Retina (tissue), 1 donor: ENCODE data around the gene TRO.

Source experiments
- DNase-seq: peaks from one replicate; pipeline ENCODE4 v3.0.0-alpha.2; 2016

The TRO gene, protein sequence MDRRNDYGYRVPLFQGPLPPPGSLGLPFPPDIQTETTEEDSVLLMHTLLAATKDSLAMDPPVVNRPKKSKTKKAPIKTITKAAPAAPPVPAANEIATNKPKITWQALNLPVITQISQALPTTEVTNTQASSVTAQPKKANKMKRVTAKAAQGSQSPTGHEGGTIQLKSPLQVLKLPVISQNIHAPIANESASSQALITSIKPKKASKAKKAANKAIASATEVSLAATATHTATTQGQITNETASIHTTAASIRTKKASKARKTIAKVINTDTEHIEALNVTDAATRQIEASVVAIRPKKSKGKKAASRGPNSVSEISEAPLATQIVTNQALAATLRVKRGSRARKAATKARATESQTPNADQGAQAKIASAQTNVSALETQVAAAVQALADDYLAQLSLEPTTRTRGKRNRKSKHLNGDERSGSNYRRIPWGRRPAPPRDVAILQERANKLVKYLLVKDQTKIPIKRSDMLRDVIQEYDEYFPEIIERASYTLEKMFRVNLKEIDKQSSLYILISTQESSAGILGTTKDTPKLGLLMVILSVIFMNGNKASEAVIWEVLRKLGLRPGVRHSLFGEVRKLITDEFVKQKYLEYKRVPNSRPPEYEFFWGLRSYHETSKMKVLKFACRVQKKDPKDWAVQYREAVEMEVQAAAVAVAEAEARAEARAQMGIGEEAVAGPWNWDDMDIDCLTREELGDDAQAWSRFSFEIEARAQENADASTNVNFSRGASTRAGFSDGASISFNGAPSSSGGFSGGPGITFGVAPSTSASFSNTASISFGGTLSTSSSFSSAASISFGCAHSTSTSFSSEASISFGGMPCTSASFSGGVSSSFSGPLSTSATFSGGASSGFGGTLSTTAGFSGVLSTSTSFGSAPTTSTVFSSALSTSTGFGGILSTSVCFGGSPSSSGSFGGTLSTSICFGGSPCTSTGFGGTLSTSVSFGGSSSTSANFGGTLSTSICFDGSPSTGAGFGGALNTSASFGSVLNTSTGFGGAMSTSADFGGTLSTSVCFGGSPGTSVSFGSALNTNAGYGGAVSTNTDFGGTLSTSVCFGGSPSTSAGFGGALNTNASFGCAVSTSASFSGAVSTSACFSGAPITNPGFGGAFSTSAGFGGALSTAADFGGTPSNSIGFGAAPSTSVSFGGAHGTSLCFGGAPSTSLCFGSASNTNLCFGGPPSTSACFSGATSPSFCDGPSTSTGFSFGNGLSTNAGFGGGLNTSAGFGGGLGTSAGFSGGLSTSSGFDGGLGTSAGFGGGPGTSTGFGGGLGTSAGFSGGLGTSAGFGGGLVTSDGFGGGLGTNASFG (N-terminal part only)

DNA sequence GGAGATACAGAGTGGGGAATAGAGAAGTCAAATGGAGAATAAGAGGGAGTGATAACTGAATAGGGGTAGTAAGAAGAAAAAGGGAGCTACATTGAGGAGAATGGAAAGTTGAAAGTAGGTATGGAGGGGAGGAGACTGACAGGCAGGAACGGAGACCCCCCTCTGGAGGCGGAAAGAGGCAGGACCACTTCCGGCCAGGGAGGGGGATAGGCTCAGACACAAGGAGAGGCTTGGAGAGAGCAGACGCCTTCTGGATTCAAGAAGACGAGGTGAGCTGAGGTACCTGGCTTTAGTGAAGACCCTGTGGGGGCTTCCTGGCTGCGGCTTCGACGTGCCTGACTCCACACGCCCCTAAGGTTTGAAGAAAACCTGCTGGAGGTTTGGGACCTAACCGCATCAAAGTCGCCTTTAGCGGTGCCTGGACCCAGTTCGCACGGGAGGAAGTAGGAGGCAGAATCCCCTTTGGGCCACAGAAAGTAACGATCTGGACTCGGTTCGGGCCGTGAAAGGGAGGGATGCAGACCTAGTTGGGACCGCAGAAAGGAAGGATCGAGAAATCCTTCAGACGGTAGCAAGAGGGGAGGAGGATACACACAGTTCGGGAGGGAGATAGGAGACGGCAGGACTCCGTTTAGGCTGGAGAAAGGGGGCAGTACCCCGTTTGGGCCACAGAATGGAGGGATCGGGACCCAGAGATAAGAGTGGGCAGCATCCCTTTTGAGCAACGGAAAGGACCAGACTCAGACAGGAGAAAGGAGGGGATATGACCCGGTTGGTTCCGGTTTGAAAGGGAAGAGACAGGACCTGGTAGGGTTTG lies at the start of gene TRO:
TRO (plus strand) TSS at position 215 of the 817 bp plus-strand sequence. CDS start 1,423 bp downstream, outside the sequence.
- DNase-seq = peak; percentile 65

DNA sequence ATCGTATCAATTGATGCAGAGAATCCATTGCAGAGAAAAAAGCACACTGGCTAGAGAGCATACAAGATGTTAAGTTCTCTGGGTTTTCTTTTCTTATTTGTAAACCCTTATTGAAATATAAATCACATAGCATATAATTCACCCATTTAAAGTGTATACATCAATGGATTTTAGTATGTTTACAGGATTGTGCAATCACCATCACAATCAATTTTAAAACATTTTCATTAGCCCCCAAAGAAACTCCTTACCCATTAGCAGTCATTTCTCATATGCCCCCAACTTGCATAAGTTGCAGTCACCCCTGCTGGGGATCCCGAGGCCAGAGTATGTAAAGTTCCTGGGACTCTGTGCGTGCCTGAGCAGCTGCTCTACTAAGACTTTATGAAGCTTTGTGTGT lies 34.9 kb upstream of the TRO start:
- DNase-seq = no peak

DNA sequence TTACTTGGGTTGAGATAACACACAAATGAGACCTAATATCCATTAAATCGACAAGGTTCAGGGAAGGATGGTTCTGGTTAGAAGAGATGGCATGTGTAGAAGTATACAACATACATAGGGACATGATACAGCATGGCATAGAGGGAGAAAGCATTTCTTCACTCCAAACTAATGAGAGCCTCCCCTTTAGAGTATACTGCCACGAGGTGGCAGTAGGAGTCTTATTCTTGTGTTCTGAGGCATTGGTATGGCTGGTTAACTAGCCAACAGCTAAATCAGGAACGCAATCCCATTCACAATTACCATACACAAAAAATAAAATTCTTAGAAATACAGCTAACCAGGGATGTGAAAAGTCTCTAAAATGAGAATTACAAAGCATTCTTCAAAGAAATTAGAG lies 29.1 kb upstream of the TRO start:
- no peak for DNase-seq

DNA sequence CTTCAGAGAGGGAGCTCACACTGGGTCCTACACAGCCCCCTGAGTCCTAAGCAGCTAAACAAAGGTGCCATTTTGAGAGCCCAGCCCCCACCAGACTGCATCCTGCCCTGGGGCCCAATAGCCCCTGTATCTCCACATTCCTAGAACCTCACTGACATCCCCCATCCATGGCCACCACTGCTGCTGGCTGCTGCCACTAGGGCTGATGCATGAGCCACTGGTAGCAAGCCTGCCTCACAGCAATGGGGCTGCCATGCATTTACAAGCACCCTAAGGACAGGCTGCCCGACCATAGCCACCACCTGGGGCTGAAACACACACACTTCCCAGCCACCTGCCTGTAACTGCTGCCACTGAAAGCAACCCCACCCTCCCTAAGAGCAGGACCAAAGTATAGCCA lies 26.5 kb upstream of the TRO start:
- DNase-seq = no peak

DNA sequence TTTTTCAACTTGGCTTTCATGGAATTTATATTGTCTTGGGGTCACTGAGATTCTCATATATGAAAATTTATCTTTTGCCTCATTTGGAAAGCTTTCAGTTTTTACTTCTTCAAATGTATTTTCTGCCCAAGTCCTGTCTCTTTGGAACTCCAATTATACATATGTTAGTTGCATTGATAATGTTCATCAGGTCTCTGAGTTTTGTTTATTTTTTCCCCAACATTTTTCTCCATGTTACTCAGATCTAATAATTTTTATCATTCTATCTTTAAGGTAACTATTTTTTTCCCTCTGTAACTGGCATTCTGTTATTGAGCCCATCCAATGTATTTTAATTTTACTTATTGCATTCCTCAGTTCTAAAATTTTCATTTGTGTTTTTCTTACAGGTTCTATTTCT lies 10.7 kb upstream of the TRO start:
- DNase-seq = no peak

DNA sequence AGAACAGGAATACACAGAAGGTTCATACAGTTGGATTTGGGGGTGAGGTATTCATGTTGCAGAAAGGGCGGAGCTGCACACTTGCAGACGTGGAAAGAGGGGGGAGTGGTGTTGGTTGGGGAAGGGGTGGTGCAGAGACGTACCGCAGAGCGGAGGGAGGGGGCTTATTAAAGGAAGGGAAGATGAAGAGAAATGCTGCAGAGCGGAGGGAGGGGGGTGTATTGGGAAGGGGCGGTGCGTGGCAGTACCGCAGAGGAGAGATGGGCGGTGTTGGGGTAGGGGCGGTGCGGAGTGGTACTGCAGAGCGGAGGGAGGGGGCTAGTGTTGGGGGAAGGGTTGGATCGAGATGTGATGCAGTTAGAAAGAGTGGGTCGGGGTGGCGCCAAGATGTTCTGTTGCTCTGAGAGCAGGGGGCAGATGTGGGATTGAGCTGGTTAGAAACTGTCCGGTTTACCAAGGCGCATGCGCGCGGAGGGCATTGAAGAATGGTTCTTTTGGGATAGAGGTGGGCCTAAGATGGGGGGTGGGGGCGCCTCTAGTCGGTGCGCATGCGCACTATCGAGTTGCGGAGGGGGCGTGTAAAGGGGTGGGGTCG lies 900 bp downstream of the TRO start:
- DNase-seq = peak; percentile 56

DNA sequence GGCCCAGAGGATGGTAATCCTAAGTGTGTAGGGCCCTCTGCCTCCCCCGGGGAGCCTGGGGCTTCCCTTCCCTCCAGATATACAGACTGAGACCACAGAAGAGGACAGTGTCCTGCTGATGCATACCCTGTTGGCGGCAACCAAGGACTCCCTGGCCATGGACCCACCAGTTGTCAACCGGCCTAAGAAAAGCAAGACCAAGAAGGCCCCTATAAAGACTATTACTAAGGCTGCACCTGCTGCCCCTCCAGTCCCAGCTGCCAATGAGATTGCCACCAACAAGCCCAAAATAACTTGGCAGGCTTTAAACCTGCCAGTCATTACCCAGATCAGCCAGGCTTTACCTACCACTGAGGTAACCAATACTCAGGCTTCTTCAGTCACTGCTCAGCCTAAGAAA lies 1.9 kb downstream of the TRO start:
- DNase-seq = no peak

DNA sequence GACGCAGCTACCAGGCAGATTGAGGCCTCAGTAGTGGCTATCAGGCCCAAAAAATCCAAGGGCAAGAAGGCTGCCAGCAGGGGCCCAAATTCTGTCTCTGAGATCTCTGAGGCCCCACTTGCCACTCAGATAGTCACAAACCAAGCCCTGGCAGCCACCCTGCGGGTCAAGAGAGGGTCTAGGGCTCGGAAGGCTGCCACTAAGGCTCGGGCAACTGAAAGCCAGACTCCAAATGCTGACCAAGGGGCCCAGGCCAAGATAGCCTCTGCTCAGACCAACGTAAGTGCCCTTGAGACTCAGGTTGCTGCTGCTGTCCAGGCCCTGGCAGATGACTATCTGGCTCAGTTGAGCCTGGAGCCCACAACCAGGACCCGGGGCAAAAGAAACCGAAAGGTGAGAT lies 2.8 kb downstream of the TRO start:
- DNase-seq = no peak

DNA sequence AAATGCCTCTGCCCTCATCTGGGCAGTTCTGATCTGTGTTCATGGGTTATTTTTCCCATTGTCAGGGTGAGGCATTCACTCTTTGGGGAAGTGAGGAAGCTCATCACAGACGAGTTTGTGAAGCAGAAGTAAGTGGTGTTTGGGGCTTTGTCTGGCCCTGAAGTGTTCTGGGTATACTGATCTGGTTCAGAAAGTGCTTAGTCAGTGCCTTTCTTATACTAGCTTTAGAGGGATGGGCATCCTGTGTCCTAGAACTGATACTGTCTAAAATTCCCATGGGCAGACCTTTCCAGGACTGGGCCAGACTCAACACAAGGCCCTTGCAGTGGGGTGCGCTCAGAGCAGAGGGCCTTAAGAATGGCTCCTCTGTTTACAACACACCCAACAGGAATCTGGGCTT lies 6.4 kb downstream of the TRO start:
- DNase-seq = no peak

DNA sequence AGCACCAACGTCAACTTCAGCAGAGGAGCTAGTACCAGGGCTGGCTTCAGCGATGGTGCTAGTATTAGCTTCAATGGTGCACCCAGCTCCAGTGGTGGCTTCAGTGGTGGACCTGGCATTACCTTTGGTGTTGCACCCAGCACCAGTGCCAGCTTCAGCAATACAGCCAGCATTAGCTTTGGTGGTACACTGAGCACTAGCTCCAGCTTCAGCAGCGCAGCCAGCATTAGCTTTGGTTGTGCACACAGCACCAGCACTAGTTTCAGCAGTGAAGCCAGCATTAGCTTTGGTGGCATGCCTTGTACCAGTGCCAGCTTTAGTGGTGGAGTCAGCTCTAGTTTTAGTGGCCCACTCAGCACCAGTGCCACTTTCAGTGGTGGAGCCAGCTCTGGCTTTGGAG lies 8.3 kb downstream of the TRO start:
- DNase-seq = no peak

DNA sequence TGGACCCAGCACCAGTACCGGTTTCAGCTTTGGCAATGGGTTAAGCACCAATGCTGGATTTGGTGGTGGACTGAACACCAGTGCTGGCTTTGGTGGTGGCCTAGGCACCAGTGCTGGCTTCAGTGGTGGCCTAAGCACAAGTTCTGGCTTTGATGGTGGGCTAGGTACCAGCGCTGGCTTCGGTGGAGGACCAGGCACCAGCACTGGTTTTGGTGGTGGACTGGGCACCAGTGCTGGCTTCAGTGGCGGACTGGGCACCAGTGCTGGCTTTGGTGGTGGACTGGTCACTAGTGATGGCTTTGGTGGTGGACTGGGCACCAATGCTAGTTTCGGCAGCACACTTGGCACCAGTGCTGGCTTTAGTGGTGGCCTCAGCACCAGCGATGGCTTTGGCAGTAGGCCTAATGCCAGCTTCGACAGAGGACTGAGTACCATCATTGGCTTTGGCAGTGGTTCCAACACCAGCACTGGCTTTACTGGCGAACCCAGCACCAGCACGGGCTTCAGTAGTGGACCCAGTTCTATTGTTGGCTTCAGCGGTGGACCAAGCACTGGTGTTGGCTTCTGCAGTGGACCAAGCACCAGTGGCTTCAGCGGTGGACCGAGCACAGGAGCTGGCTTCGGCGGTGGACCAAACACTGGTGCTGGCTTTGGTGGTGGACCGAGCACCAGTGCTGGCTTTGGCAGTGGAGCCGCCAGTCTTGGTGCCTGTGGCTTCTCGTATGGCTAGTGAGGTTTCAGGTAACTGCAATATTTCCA lies 9.8 kb downstream of the TRO start:
- no peak for DNase-seq

DNA sequence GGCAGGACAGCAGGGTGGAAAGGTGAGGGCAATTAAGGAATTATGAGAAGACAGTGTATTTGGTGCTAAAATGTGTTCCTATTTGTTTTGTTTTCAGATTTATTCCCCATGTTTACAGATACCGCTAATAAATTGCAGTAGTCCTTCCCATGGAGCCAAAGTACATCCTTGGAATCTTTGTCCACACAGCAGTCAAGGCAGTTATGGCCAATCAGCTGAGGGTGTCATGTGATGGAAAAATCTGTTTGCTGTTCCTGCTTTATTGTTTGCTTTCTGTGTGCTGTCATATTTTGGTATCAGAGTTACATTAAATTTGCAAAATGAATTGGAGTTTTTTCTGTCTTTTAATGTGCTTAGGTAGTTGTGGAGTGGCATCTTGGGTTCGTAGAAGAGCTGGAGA lies 10.5 kb downstream of the TRO start:
- no peak for DNase-seq

DNA sequence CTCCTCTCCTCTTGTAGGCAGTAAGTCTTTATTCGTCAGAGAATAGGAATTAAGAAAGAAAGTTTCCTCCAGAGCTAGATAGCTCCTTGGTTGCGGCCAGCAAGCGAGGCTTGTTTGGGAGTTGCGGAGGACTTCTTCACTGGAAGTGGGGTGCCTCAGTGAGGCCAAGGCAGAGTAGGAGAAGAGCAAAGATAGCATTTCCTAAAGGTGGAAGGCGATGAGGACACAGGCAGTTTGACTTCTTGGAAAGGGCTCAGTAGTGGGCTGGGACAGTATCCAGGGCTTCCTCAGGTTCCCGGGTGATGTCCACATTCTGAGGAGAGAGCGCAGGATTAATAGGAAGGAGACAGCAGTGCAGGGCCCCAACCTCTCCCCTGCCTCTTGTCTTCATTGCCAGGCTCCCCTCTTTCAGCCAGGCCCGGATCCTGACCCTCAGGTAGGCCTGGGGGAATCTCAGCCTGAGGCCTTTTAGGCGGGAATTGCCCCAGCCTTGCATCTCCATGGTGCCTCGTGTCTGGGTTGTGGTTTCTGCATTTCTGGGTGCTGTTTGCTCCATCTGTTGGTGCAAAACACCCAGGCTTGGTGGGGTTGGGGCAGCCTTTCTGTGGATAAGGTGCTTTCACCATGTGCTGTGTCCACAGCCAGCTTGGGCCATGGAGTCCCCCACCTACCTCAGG lies 12.7 kb downstream of the TRO start:
- DNase-seq = no peak

DNA sequence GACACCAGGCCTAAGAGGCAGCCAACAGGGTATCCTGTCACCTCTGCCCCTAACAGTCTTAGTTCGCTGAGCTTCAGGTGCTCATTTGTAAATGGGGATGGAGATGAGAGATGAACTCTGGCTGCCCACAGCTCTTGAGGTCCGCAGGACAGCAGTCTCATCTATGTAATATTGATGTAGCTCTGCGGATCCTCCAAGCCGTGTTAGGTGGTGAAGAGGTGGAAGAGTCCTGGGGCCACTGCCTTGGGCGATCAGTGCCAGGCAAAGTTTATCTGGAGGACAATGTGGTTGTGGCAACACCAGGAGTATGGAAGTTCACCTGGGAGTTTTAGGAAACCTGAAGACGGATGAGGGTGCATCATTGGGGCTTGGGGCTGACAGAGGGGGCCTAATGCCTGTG lies 13.4 kb downstream of the TRO start:
- DNase-seq = no peak

DNA sequence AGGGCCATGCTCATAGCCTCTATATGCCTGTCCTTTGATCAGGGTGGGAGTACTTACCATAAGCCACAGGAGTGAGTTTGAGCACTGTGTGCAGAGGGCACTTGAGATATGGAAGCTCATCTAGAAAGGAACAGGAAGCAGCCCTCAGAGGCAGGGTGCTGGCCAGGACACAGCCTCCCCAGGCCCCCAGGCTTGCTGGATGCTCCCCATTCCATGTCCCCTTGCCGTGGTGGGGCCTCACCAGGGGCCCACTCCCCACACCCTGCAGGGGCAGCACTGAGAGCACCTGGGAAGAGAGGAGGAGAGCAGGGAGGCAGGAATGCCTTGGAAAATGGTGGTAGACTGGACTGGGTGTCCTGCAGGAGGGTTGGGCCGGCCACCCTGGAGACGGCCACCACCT lies 14.3 kb downstream of the TRO start:
- DNase-seq = no peak

DNA sequence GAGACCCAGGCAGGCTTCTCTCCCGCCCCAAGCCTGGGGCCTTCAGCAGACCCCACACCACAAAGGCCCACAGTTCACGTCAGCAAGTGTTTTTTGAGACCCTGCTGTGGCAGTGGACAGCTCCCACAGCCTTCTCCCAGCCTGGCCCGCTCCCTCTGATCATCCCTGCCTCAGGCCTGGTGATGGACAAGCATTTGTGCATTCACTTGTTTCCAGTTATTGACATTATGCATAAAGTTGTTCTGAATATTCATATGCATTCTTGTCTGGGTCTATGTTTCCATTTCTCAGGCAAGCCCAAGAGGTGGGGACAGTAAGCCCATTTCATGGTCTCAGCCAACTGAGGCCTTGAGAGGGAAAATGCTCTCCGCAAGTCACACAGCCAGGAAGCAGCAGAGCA lies 14.7 kb downstream of the TRO start:
- no peak for DNase-seq

DNA sequence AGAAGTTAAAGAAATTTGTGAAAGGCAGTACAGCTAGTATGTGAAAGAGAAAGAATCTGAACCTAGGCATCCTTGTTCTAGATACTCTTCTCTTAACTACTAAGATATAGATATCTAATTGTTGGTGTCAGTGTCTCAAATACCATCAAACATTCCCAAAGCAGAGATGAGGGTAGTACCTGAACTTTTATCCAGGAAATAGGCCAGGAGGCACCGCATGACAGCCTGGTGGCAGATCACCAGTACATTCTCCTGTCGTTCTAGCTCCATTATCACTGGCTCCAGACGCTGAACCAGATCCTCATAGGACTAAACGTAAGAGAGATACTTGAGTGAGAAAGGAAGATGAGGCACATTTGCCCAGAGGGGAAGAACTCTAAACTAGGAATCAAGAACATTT lies 16.8 kb downstream of the TRO start:
- no peak for DNase-seq

DNA sequence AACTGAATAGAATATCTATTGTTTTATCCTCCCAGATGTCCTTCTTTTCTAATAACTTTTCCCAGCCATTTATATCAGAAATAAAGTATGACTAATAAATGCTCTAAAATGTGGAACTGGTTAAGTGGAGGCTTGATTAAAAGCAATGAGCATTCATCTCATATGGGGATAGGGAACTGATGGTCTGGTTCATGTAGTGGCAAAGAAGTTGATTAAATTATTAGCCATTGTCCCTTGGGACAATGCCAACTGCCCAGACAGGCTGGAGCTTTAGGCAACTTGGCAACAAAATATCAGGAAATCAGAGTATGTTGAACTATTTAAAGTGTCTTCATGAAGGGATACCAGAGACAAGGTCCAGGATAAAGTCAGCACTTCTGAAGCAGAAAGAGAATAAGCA lies 24.2 kb downstream of the TRO start:
- DNase-seq = no peak

DNA sequence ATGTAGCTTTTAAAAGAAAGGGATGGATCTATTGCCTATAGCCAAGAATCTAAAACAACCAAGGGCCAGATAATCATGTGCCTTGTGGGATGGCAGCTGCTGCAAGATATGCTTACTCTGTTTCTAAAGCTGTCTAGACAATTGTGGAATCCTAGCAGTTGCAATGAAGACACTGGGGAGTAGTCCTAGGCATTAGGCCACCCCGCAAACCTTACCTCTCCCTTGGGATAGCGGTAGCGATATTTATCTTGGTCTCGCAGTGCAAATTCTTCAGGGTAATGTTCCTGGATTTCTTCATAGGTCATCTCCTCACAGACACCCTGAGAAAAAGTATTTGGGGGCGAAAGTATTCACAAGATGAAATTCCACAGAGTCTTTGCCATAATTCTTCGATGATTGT lies 24.6 kb downstream of the TRO start:
- no peak for DNase-seq

DNA sequence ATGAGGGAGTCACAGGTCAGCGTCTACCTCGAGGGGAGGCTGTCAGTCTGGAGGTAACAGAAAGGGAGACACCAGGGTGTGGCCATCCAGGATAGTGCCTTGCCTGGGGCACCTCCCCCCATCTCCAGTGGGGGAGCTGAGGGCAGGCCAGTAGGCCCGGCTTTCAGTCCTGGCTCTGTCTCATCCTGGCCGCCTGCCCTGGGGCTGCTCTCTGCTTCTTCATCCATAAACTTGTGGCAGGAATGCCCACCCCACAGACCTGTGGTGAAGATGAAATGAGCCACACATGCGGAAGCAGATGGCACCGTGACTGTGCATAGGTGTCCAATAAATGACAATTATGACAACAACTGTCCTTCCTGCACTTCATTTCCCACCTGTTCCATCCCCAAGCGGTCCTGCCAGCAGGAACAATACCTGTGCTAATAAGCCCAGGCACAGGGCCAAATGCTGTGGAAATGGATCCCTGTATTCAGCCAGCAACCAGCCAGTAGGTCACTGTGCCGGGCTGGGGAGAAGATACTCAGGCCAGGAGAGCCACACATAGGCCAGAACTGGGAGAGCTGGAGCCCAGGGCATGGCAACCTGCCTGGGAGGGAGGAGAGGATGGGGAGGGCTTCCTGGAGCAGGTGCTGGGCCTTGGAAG lies 30.2 kb downstream of the TRO start:
- DNase-seq = no peak
